ENCODE results near the gene TTYH2.
A peak's percentile ranks its signal among the peaks of the same experiment; 100 is the strongest.

Gene TTYH2

DNA sequence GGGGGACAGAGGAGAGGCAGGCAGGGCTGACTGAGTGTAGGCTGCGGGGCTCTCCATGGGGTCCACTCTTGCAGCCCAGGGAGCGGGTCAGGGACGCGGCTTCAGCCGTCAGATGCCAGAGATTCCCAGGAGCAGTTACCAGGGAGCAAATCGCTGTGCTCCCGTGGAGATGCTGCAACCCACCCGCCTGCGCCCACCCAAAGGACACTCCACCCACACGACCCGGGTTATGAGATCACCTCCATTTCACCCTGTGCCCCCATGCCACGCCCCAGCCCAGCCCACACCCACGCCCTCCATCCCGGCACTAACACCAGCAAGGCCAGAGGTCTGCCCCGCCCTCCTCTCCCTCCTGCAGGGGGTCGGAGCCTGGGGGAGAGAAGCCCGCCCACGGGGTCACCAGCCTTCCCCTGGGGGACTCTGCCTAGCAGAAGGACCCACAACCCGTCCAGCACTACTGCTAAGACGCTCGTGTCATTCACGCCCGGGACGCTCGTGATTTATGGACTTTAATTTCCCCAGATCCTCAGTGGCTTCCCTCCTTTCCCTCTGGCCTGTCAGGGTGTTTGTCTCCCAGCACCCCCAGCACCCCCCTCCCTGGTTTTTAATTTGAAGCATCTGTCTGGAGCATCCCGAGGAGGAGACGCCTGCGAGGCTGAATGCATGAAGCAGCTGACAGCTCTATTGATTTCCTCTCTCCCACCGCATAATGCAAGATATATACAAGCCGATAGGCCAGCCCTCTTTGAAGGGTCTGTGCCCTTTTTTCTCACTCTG is 16.6 kb upstream of the TTYH2 start:
- DNase-seq: no peak

DNA sequence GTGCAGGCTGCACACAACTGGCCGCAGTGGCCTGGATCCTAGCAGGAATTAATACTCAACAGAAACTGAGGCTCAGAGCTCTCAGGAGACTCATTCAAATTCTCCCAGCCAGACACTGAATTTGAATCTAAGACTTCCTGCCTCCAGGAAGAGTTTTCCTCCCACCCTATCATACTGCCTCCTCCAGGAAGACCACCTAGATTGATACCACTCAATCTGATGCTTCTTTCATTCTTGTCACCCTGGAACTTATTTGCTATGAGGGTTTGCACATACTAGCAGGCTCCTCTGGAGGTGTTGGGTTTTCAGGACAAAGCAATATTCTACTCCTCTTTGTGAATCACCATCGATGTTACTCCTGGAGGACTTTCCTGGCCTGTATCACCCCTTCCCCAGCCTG is 15.6 kb upstream of the TTYH2 start:
- no peak for DNase-seq

DNA sequence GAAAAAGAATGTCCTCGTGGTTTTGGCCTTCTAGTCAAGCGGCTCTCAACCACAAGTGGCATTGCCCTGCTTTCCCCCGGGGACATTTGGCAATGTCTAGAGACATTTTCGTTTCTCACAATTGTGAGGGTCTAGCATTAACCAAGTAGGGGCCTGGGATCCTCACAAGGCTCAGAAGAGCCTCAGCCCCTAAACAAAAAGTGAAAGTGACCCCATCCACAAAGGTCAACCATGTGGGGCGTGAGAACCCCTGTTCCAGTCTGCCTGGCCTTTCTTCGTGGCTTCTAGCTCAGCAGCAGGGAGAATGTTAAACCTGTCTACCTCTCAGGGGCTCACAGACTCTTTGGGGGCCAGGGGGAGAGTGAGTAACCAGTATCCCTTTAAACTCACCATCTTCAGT is 14.7 kb upstream of the TTYH2 start:
- no peak for DNase-seq

DNA sequence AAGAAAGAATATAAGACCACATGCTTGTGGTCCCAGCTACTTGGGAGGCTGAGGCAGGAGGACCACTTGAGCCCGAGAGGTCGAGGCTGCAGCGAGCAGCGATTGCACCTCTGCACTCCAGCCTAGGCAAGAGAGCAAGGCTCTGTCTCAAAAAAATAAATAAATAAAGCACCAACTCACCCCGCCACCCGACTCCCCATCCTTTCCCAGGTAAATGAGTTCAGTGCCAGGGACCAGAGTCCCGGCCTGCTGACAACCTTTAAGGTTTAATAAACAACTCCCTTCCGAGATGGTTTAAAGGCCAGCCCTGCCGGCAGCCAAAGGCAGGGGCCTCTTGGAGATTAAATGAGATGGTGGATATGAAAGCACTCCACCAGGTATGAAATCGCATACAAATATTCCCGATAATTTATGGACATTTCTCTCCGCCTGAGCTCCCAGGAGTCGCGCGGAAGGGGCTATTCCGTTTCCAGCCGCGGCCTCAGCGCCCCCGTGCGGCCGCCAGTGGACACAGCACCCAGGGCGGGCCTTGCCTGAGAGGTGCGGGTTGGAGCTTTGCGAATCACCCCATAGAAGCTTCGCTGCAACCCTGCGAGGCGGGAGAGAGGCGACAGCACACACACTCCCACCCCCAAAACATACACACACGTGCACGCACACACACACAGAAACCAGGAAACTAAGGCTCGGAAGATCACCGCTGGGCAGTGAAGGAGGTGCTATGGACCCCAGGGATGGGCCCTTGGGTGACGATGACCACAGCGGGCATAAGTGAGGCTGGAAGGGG is 13.9 kb upstream of the TTYH2 start:
- DNase-seq: no peak

DNA sequence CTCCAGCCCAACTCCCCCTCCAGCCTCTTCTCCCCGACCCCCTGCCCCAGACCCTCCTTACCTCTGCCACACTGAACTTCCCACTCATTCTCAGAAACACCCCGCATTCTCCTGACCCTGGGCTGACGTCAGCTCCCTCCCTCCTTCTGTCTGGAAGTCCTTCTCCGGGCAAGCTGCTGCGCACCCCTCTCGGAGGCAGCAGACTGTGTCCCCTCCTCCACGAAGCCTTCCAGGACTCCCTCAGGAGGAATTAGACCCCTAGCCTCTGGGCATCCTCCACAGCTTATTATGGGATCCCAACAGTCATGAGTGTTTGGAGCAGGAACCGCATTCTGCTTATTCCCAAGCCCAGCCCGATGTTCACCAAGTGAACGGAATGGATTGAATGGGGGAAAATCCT is 13.3 kb upstream of the TTYH2 start:
- no peak for DNase-seq

DNA sequence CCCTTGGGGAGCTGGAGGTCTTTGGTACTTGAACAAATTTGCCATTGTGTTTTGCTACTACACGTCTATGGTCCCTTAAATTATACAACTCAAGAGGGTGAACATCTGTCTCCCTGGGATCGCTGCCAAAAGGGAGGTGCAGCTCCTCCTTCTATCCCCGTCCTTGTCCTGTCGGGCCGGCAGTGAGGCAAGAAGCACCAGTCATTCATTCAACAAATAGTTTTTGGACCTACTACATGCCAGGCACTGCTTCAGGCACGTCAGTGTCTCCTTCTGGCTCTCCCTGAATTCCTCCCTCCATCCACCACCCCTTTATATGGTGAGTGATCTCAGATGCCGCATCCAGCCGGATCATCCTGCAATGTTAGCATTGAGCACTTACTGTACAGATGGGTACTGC is 12.1 kb upstream of the TTYH2 start:
- DNase-seq: no peak

DNA sequence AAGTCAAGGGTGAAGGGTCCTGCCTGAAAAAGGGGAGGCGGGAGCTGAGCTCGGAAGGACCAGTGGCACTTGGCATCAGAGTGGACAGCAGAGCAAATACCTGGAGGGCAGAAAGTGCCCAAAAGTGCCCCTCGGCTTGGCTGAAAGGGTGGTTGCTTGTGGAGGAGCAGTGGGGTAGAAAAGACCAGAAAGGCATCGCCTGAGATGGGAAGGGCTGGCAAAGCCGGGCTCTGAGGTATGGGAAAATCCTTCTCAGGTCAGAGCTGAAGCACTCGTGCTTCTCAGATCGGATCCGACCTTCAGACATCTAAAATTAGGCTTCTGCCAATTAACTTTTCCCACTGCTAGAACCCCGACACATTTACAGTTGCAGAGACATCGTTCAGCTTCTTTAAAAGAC is 11.4 kb upstream of the TTYH2 start:
- no peak for DNase-seq

DNA sequence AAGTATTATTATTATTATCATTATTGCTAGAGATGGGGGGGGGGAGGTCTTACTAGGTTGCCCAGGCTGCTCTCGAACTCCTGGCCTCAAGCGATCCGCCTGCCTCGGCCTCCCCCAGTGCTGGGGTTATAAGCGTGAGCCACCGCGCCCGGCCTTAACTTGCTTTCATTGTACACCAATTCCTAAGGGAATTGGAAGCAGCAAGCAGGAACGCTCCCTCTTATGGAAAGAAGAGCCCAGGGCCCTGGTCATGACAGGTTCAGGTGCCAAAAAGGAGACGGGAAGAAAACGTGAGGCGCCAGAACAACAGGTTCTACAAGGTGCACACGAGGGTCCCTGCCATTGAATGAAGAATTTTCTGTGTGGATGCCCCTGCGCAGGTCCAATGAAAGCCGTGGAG is 10.4 kb upstream of the TTYH2 start:
- no peak for DNase-seq

DNA sequence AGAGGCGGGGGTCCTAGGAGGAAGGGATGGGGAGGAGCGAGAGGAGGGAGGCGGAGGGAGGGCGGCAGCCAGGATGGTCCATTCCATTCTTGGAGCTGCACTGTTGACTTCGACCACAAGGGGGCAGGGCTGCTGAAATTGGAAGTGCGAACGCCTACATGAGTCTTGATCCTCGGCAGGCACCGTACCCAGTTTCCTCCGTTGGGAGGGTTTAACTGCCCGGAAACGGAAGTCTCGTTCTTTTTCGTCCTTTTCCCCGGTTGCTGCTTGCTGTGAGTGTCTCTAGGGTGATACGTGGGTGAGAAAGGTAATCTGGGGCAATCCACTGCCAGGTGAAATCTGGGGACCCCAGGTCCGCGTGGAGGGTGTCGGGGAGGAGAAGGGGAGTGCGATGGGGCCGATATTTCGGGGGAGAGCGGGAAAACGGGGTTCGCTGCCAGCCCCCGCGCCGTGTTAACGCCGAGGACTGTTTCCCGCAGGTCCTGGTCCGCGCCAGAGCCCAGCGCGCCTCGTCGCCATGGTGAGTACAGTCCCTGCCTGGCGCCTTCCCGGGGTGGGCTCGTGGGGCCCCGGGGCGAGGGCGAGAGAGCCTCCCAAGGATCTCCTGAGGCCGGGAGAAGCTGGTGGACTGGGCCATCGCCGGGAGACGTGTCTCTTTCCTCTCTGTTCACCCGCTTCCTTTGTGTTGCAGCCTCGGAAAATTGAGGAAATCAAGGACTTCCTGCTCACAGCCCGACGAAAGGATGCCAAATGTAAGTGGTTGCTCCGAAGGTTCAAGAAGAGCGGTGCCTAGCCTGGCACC is 9.7 kb upstream of the TTYH2 start, which contains the start of gene RPL38:
Gene RPL38 (plus strand): TSS at position 240 of the 802 bp plus-strand sequence. CDS start 278 bp downstream, at position 518.
- DNase-seq: peak; percentile 89

DNA sequence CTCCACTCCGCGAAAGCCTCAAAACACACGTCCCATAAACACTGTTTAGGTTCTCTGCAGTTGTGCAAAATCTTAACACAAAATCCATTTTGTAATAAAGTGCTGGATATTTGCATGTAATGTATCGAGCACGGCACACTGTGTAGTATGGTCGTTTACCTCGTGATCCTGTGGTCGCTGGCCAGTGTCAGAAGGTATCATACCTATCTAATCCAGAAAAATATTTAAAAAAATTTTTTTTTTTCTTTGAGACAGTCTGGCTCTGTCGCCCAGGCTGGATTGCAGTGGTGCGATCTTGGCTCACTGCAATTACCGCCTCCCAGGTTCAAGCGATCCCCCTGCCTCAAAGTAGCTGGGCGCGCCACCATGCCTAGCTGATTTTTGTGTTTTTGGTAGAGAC is 8.9 kb upstream of the TTYH2 start:
- DNase-seq: no peak

DNA sequence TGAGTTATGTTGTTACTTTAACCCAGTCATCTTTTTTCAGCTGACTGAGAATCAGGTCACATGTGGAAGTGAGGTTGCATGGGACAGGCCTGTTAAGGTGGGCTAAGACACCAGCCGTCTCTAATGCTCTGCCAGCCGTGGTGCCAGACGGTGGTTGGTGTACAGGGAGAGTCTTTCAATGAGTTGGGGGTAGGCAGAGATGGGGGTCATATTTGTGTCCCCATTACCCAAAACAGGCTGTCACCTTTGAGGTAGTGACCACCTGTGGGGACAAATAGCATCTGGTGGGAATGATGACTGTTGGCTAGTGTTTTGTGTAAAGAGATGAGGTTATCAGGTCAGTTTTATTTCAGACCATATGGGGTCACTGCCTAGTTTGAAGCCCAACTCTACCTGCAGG is 8.1 kb upstream of the TTYH2 start:
- no peak for DNase-seq

DNA sequence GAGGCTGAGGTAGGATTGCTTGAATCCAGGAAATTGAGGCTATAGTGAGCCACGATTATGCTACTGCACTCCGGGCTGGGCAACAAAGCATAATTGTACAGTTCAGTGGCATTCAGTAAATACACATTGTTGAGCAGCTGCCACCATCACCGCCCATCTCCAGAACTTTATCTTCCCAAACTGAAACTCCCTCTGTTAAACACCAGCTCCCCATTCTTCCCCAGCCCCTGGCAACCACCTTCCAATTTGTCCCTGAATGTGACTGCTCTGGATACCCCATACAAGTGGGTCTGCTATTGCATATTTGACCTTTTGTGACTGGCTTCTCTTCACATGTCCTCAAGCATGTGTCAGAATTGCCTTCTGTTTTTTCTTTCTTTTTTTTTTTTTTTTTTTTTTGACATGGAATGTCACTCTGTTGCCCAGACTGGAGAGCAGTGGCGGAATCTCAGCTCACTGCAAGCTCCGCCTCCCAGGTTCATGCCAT is 7.0 kb upstream of the TTYH2 start:
- DNase-seq: no peak

DNA sequence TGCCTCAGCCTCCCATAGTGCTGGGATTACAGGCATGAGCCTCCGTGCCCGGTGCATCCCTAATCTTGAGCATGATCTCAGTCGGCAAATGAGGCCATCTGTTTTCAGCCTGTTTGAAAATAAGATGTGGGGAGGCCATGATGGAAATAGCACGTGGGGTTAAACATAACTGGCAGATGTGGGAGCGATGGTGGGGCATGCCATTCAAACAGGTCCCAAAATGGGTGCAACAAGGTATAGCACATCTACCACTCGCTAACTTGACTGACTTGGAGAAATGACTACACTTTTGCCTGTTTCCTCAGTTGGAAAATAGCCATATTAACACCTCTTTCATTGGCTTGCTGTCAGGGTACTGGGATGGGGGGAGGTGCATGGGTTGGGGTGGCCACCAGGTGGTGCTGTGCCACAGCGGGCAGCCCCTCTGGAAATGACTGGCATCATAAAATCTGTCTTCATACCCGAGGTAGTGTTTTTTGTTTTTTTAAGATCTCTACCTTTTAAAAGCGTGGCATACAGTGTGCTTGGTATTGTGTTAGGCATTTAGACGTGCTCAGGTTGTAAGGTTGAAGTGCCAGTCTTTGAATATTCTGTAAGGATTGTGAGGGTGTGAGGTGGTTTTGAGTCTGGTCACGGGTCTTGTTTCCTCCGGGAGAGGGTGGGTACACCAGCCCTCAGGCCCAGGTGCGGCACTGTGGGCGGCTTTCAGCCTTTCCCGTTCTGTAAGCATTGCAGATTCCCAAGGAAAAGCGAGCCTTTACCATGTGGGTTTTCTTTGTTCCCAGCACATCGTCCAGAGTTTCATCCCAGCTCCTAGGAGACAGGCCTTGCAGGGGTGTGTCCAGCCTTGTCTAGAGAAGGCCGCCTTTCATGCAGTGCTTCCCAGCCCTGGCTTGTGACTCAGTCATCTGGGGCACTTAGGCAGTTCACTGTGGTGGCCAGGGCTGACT is 2.9 kb upstream of the TTYH2 start:
- no peak for DNase-seq

DNA sequence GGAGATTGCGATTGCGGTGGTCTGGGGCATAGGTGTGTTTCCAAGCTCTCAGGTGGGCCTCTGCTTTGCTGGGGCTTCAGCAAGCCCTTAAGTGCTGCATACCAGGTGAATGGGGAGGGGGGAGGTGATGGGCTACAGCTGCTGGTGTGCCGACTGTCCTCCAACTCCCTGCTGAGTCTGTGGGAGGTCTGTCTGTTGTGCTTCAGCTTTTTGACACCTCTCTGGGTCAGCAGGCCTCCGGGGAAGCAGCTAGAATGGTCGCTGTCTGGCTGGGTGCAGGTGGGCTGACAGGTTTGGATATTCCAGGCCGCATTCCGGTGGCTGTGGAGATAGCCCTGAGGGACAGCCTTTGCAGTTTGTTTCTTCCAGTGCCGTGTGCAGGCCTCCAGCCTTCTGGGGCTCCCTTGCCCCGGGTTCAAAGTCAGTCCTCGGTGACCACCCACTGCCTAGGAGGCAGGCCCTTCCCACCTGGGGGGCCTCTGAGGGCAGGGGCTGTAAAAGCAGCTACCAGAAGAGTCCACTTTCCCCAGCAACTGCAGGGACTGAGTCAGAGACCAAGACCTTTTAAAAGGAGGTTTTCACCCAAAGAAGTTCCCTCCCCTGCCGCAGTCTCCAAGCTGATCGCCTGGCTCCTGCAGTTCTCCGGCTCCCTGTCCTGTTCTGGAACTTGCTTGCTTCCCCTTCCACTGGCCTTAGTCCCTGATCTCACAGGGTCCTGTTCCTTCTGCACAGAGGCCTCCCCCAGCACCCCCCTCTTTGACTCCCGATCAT is 2.0 kb upstream of the TTYH2 start:
- no peak for DNase-seq

DNA sequence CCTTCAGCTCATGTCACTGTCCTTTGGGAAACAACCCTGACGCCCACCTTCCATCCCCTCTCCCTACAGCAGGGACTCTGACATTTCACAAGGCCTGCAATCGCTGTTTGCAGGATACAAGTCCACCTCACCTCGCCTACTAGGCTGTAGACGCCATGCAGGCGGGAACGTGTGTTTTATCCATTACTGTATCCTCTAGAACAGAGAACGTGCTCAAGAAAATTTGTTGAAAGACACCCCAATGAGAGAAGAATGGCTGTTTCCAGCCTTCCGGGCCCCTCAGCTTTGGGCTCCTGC is 1.5 kb upstream of the TTYH2 start:
- no peak for DNase-seq

DNA sequence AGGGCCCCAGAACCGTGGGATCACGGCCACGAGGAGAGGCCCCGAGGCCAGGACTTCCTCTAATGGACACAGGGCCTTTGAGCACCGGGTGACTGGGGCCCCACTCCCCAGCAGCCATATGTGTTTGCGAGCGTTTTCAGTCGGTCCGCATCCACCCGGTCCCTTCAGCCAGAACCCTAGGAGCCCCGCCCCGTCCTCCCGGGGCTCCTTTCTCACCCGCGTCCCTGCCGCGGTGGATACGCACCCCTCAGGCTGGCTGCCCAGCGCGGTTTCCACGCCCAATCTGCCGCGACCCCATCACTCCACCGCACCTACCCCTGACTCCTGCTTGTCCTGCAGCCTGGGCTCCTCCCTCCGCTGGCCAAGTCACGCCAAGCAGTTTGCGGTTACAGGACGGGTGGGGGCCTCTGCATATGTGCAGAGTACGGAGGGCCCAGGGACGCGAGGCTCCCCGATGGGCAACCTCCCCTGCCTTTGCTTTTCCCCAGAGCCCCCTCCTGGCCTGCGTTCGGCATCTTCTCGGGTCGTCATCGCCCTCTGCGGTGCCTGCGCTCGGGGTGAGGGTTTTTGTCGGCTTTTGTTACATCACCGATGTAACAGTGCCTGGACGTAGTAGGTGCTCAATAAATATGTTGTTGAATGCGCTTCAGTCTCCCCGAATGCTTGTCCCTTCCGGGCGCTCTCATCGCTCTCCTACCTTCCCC is 1.0 kb upstream of the TTYH2 start:
- no peak for DNase-seq

DNA sequence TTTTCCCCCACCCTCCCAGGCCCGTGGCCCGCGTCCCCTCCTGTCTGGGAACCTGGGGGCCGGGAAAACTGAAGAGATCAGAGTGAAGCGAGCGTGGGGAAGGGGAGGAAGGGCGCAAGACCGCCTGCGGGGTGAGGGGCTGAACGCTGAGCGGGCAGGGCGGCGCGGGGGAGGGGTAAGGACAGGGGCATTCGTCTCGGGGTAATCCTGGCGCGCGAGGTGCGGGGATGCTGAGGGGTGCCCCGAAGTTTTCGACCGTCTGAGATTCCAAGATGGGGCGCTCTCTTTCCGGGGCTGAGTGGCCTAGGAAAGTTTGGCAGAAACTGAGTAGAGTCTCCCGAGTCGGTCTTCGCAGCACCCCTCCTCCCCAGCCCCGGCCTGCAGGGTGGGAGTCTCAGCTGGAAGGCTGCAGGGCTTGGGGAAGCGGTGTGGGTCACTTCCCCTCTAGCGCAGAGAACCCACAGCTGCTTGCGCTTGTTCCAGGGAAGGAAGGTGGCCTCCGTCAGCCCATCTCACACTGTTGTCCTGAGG is 555 bp downstream of the TTYH2 start:
- no peak for DNase-seq

DNA sequence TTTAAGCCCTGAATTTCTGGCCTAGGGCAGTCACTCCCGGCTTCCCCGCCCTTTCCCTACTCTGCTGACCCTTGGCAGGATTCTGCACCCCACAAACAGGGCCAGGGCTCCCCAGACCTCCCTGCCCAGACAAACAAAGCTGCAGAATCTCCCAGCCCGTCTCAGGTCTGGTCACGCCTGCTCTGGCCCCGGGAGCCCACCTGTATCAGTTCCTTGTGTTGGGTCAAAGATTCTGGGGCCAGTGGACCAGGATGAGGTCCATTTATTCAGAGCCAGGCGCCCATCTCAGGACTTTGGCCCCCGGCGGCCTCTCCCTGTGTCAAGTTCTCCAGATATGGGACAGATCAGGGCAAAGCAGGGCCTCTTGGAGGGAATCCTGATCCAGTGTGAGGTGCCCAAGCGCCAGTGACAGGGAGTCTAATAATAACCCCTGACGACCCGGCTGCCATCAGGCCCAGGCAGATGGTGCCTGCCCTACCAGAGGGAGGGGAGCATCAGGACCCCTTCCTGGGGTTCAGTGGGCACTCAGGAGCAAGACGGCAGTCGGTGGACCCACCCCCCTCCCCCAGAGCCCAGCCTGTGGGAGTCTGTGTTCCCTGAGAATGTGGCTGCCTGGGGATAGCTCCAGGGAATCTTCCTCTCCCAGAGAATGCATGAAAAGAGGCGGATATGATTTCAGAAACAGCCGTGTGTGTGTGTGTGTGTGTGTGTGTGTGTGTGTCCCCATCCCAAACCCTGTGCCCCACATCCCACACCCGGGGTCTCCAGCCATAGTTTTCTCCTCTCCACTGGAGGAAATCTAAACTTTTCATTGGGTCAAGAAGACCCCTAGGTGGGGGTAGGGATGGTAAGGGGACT is 1.3 kb downstream of the TTYH2 start:
- DNase-seq: no peak

DNA sequence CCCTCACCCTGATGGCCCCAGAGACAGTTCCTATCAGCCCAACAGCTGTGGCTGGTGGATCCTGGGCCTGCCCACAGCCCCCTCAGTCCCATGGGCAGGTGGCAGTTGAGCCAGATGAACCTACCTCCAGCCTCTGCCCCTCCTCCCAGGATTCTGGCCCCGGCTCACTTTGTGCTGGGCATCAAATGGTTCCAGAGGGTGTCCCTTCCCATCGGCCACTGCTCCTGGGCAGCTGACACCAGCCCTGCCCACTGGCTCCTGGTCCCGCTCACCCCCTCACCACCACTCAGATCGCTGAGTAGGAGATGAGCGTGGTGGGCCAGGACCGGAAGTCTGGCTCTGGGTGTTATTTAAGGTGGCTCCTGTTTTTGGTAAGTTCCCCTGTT is 2.0 kb downstream of the TTYH2 start:
- DNase-seq: no peak

DNA sequence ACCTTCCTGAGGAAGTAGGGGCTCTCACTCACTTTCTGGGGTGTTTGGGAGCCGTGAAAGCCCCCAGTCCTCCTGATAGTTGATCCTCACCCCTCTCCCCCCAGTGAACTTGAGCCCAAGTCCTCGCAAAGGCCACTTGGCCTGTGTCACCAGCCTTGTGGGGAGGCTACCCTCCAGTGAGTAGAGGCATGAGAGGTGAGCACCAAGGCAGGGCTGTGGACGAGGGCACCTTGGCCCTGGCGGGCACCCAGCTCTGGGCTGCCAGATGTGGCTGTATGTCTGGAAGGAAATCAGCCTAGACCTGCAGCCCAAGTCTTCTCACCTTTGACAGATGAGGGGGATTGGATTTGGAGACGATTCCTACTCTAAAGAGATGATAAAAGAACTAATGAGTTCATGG is 3.1 kb downstream of the TTYH2 start:
- no peak for DNase-seq

Data from NCI-H1048 (cell line).